MV-4-11 (cell line): ENCODE data around the gene SYCE1.
A peak's percentile ranks its signal among the peaks of the same experiment; 100 is the strongest.
"Not testable (repeated sequence)": the region's sequence is repeated elsewhere in the genome, so short reads cannot be mapped to it uniquely, and the experiment has no call there.

Source experiments
- DNase-seq: peaks from one replicate; lab custom pipeline; 2025; lab: John Stamatoyannopoulos, UW

SYCE1 gene

GRCh38 chr10:133565441-133566294 is at the start of gene SYCE1:
SYCE1 (minus strand) TSS chr10:133565583; CDS start chr10:133565529, 54 bp downstream.
- no peak for DNase-seq

GRCh38 chr10:133614830-133615580 is 49.6 kb upstream of the SYCE1 start:
- no peak for DNase-seq

- DNase-seq, result no peak
Measured at GRCh38 chr10:133613699-133614098, 48.3 kb upstream of the SYCE1 start.

GRCh38 chr10:133611079-133611478 is 45.7 kb upstream of the SYCE1 start:
- no peak for DNase-seq

GRCh38 chr10:133608855-133609254 is 43.5 kb upstream of the SYCE1 start:
- peak; percentile 27 for DNase-seq

- DNase-seq, result not testable (repeated sequence)
Measured at GRCh38 chr10:133603434-133603833, 38.1 kb upstream of the SYCE1 start.

GRCh38 chr10:133600657-133601056 is 35.3 kb upstream of the SYCE1 start:
- no peak for DNase-seq

- peak; percentile 57 for DNase-seq
Measured at GRCh38 chr10:133599869-133600268, 34.5 kb upstream of the SYCE1 start.

- DNase-seq, result no peak
Measured at GRCh38 chr10:133592716-133593115, 27.3 kb upstream of the SYCE1 start.

- no peak for DNase-seq
Measured at GRCh38 chr10:133590970-133591359, 25.6 kb upstream of the SYCE1 start.

- no peak for DNase-seq
Measured at GRCh38 chr10:133590226-133590969, 25.0 kb upstream of the SYCE1 start.

- DNase-seq, result not testable (repeated sequence)
Measured at GRCh38 chr10:133577037-133577436, 11.7 kb upstream of the SYCE1 start.

GRCh38 chr10:133573460-133573859 is 8.1 kb upstream of the SYCE1 start:
- DNase-seq, result not testable (repeated sequence)

- DNase-seq, result not testable (repeated sequence)
Measured at GRCh38 chr10:133572055-133572454, 6.7 kb upstream of the SYCE1 start.

- not testable (repeated sequence) for DNase-seq
Measured at GRCh38 chr10:133569801-133570200, 4.4 kb upstream of the SYCE1 start.

GRCh38 chr10:133568831-133569527 is 3.6 kb upstream of the SYCE1 start:
- DNase-seq, result not testable (repeated sequence)

- DNase-seq, result no peak
Measured at GRCh38 chr10:133568287-133568614, 2.9 kb upstream of the SYCE1 start.

GRCh38 chr10:133567609-133568286 is 2.4 kb upstream of the SYCE1 start:
- DNase-seq, result no peak

- no peak for DNase-seq
Measured at GRCh38 chr10:133567119-133567518, 1.7 kb upstream of the SYCE1 start.

- no peak for DNase-seq
Measured at GRCh38 chr10:133564816-133565215, 567 bp downstream of the SYCE1 start.

- no peak for DNase-seq
Measured at GRCh38 chr10:133559216-133559615, 6.2 kb downstream of the SYCE1 start.
